COLO829 (cell line): ENCODE results near the gene SLC51B.
"Not testable (repeated sequence)": the region's sequence is repeated elsewhere in the genome, so short reads cannot be mapped to it uniquely, and the experiment has no call there.

Source experiments
- DNase-seq: peaks from one replicate; pipeline ENCODE4 v3.0.0; 2012; ENCODE audit warnings: low spot score

Gene SLC51B

DNA sequence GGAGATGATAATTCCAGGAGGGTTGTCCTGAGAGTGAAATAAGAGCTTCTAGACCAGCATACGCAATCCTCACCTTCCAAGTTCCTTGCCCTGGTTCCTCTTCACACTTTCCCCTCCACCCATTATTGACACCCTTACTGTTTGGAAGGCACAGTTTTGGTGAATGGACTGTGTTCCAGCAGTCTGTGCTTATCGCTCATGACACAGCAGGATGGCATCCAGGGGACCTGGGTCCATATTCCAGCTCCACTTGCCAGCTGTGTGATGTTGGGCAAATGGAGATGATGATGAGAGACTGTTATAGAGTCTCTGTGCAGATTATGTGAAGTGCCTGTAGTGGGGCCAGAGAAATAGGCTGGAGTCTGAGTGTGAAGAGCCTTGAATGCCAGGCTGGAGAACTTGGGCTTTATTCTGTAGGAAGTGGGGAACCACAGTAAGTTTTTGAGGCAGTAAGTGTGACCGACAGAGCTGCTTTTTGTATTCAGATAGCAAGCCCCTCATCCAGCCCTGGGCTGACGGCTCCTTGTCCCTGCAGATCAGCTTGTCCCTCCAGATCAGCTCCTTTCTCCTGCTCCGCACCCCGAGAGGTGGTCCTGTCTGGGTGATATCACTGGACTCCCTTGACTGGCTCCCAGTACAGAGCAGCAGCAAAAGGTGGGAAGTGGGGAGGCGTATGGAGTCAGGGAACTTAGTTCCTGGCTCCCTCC lies 39.5 kb downstream of the SLC51B start:
- no peak for DNase-seq

DNA sequence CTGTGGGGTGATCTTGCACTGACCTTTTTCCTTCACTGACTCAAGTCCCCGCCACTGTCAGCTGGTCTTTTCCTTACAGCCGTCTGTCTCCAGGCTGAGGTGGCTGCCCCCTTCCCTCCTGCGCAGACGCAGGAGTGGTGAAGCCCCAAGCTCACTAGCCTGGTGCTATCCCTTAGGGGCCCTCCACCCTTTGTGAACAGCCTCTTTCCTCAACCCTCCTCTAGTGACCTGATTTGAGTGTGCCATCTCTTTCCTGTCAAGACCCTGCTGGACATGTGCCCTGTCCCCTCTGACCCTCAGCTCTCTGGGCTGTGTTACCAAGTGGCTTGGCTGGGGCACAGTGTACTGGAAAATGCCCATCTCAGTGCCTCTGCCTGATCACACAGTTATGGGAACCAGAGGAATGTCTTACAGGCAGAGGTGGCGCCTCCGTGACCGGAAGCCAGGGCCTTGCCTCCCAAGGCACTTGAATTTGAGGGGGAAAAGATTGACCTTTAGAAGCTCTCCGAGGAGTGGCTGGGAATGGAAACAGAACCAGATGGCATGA lies 40.1 kb downstream of the SLC51B start:
- no peak for DNase-seq

DNA sequence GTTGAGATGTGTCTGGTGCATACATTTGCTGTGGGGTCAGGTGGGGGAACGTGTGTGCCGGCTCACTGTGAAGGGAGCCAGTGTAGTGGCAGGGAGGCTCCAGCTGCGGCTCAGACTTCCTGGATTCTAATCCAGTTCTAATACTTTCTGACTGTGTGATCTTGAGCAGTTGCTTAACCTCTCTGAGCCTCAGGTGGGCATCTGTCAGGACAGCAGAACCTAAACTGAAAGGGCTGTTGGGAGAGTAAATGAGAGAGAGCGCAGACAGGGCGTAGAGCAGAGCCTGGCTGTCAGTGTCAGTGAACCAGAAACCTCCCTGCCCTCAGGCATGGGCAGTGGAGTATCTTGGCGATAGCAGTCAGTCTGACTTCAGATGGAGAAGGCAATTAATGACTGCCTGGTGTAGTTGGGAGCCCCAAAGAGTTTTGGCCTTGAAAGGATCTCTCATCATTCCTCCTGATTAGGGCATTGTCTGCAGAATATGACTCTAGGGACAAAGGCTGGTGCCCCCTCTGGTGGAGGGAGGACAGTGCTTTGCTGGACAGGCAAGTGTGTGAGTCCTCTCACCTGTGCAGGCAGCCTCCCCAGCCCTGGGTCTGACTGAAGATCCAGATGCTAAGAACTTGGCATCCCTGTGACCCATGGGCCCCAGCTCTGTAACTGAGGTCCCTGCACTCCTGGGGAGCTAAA lies 40.9 kb downstream of the SLC51B start:
- DNase-seq: no peak

DNA sequence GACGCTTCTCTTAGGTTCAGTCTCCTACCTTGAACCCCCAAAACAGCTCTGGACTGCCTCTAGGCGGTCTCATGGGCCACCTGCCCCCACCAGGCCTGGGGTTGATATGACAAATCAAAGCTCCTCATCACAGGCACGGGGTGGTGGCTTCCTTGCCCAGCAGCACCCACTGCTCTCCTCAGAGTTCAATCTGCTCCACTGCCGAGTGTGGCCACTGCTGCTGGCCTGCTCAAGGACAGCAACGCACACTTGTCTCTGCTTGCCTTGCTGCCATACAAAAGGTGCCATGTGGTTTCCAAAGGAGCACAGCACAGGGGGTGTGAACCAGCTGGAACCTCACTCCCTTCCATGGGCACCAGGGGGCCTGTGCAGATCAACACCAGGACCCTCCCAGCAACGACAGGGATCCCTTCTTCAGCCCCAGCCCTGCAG lies 41.5 kb downstream of the SLC51B start:
- DNase-seq: no peak

DNA sequence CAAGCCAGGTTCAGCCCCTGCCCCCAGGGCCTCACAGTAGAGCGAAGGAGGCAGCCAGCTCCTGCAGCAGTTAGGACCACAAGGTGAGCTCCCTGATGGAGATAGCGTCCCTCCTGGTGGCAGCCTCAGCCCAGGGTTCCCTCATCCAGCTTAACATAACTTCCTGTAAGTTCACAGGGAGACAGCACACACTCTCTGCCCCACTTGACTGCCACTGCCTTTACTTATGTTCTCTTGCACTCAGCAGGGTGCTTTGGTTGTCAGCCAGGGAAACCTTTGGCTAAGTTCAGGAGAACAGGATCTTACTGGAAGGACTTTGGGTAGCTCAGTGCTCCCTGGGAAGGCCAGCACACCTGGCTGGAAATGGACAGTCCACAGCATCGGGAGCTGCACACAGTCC lies 42.2 kb downstream of the SLC51B start:
- no peak for DNase-seq

DNA sequence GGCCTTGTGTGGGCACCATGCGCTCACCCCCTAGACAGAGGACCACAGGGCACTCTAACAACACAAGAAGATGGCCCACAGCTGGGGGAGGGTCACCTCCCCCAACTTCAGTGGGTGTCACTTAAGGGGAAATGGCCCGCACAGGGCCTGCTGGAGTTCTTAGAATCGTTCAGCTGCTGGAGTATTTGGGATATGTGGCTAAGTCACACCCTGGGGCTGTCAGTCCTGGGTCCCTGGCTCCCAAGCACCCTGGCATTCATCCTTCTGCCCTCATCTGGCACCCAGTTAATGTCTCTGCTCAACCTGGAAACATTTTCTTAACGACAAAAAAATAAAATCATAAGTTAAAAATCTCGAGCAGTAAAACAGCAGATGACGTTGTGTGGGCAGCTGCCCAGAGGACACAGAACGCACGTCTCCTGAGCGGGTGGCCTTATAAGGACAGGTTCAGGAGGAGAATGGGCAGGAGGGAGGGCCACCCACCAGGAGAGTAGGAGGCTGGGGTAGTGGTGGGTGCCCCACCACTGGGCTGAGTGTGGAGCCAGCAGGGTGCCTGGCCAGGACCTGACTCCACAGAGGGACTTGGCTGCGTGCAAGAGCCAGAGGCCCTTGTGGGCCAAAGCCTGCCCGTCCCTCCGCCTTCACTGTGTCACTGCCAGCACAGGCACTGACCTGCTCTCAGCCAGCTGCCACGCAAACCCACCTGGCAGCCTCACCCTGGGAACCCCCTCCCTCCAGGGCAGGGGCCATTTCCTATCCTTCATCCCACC lies 42.9 kb downstream of the SLC51B start:
- no peak for DNase-seq

DNA sequence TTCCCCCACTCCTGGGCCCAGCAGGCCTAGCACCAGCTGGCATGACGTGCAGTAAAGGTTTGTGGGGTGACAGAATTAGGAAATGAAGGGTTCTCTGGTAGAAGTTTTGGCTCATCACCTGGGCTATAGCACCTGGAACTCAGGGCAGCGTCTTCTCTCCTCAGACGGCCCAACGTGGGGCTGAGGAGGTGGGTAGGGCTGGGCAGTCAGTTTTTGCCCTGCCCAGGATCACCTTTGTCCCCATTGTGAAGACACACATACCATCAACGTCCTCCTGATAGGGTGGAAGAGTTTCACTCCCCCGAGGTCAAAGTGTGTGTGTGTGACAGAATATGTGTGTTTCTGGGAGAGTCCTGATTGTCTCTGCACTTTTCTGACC lies 43.4 kb downstream of the SLC51B start:
- DNase-seq: no peak

DNA sequence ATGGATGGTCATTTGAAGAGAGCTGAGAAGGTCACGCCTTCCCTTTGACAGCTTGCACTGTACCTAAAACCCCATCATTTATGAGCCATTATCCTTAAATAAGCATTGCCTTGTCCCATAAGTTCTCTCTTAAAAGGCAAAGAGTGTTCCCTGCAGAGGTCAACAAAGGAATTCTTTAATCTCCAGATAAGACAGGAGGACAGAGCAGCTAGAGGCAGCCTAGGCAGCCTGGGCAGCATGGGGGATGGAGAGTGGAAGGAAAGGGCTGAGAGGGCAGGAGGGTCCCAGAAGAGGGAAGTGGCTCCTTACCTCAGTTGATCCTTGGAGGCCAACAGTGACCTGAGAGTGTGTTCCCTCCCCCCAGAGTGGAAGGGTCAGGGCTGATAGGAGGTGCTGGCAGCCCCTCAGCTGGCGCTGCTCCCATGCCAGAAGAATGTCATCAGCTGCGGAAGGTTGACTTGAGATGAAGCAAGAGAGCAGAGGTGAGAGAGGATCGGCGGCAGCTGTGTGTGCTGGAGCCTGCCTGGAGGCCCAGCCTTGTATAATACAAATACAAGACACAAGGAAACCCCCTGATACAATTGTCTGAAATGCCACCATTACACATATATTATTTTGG lies 44.1 kb downstream of the SLC51B start:
- no peak for DNase-seq

DNA sequence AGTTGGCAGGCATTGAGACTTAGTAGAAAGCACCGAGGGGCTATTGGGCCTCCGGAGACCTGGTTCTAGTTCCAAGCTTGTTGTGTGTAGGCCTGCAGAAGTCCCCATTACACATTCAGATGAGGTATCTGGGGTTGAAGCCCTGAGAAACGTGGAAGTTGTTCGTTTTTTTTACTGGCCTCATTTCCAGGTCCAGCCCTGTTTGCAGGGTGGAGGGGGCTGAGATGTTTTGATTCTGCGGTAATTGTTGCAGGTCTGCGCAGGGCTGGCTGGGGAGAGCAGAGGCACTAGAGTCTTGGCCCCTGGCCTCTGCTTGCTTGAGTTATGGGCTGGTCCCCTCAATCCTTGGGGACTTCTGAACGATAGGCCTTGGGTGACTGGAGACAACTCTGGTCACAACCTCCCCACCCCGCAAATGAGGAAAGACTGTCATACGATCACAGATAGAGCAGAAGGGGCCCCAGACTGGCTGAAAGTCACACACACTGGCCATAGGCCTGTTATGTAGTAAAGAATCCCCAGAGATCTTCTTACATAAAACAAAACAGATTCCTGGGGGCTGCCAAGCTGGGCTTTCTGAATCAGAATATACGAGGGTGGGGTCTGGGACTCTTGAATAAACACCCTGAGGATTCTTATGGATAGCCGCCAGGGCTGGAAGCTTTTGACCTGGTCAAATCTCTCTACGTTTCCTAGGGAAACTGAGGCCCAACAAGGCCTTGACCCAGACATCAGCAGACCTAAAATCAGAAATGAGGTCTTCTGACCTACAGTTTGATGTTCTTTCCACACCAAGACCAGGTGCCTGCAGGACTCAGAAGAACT lies 47.0 kb downstream of the SLC51B start:
- no peak for DNase-seq

DNA sequence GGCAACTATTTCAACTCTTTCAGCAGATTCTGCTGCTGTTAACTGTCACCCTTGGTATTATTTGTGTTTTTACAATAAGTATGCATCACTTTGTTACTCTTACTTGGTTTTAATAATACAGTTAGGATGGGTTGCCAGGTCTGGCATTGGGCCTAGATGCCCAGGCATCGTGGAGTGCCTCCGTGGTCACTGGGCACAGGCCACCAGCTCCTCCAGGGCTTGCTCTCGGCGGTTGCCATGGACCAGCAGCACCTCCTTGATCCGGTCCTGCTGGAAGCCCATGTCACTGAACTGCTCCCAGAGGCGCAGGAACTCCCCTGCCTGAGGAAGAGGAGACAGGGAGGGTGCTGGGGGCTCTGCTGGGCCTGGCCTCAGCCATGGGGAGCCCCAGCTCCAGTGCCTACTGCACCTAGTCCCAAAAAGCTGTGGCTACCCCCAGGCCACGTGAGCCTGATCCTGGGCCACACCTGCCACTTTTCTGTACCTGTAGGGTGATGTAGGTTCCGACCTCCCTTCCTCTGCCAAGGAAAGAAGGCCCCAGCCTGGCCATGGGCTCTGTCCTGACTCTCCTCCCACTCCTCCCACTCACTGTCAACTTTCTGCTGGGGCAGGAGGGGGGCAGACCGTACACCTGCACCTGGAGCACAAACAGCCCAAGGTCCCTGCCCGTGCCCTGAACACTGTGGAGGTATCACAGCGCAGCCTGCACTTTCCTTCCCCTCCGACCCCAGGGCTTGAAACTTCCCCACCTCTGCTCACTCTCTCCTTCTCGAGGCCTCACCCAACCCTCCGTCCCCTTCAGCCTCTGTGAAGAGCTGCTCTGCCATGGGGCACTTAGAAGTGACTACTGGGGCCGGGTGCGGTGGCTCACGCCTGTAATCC lies 48.0 kb downstream of the SLC51B start:
- DNase-seq: no peak

DNA sequence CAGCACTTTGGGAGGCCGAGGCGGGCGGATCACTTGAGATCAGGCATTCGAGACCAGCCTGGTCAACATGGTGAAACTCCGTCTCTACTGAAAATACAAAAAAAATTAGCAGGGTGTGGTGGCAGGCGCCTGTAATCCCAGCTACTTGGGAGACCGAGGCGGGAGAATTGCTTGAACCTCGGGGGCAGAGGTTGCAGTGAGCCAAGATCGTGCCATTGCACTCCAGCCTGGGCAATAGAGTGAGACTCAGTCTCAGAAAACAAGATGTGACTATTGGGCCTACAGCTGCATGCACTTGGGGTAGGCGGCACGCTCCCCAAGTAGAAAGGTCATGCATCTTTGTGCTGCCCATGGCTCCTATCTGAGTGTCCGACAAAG lies 48.6 kb downstream of the SLC51B start:
- DNase-seq: not testable (repeated sequence)

DNA sequence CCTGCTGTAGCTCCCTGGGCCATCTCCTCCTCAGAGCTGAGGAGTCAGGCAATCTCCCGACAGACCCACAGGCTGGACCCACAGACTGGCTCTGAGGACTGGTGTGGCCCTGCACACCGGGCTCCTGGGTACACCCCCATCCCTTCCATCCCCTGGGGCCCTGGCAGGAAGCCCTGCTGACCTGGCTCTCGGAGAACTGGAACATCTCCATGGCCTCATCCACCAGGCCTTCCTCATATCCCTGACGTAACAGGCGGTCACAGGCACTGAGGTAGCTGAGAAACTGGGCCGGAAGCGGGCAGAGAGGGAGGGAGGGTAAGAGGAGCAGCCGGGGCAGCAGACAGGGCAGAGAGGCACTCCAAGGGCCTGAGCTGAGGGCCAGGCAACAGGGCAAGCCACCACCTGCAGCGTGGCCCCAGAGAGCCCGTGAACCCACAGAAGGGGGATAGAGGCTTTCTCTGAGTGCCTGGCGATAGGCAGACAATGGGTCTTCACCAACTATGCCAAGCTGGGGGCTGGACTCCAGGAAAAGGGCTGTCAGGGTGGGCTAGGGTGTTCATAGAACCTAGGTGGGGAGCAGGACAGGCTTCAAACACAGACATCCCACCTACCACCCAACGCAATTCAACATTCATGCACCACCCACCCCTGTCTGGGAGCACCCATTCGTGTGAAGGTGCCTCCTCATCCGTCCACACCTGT lies 49.3 kb downstream of the SLC51B start:
- DNase-seq: no peak

DNA sequence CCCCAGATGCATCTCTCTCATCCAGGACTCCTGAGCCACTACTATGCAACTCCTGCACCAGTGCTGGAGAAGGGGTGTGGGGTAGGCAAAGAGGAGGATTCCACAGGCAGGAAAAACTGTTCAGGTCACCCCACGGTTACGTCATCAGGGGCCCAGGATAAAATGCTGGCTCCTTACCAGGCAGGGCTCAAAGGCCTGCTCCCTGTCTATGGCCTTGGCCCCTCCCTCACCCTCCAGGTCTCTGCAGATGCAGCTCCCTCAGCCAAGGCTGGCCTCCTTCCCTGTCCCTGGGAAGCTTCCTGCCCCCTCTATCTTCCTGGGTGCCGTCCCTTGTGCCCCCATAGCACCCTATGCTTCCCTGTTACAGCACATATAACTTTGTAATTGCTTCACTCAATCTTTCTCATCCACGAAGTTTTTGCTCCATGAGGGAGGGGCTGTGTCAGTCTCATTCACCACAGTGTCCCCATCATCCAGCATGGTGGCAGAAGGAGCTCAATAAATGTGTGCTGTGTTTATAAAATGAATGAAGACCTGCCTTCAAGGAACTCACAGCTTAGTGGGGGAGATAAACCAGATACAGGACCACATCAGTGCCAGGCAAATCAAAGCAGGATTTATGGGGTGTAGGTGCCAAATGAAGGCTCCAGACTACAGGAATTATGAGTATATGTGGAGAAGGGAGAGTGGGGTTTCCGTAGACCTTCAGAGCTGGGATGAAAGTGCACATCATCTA lies 50.0 kb downstream of the SLC51B start:
- DNase-seq: no peak

DNA sequence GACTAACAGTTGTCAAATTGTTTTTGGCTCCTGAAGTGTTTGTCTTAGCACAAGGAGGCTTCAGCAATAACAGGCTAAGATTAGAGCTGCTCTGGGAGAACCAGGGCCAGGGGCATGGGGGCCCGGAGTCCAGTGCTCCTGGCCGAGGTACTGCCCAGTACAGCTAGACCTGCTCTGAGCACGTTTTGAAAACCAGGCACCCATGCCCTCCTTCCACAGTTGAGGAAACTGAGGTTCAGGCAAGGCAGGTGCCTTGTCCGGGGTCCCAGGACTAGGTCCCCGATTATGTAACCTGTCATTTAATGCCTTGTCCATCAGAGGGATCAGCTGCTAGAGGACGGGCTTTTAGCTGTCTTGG lies 50.5 kb downstream of the SLC51B start:
- no peak for DNase-seq

DNA sequence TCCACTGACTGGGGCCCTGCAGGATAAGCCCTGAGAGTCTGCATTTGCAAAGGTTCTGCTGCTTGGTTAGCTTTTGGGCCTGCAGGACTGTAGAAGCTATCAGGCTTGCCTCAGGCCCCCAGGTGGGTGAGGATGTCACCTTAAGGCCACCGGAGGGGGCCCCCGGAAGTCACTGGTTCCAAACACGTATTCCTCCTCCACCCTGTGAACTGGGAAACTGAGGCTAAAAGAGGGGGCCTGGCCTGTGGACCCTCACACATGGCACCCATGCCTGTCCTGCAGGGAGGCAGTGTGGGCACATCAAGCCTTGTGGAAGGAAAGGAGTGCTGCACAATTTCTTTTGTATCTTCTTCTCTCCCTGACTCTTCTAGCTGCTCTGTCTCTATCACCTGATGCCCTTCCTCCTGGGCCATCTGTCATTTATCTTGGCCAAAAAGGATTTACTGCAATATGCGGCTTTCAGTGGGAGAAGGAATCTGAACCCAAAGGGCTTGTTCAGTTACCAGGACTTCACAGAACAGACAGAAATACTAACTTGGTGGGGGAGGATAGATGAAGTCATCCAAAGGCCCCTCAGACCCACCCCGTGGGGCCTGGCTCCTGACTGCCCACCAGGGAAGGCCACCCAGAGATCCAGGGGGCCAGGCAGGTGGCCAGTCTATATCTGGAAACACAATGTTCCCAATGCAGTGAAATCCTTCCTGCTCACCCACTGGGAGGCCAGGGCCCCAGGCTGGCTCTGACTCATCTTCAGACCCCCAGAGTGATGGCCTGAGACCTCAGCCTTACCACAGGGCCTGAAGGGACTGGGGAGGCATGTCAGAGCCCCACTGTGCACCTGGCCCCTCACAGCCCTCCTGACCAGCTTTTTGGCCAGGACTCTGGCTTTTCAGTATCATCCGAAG lies 51.5 kb downstream of the SLC51B start:
- DNase-seq: no peak

DNA sequence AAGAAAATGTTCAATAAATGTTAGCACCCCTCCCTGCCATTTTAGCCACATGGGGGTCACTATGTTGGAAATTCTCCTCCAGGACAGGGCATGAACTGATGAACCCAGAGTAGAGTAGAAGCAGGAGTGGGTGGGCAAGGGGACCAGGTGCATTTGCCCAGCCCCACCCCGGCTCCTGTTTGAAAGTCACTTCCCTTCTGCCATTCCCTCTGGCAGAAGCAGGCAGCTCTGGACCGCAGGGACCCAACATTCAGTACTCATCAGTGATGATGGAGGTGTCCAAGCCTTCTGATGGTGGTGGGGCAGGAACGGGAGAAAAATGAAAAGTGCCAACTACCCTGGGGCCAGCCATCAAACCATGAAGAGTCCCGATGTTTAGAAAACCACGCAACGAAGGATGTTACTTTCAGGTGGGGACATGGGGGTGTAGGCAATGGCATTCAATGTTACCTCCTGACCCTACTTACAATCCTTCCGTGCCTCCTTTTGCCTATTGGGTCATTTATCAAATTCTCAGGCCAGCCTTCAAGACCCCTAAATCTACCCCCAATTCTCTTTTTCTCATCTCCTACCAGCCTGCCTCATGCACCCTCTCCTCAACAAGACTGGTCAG lies 52.6 kb downstream of the SLC51B start:
- DNase-seq: no peak

DNA sequence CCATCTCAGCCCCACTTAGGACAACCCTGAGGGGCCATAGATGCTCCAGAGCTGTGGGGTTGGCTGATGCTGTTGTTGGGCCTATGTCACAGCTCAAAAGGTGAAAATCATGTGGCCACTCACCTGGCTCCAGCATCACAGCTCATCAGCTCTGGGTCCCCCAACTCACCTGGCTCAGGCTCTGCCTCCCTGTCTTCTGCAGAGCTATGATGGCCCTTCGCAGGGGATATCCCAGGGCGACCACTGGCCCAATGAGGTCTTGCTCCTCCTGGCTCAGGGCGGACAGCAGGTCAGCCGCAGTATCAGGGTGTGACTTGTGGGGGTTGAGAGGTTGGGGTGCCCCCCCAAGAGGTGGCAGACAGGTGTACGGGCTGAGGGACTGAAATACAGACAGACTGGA lies 54.1 kb downstream of the SLC51B start:
- DNase-seq: no peak

DNA sequence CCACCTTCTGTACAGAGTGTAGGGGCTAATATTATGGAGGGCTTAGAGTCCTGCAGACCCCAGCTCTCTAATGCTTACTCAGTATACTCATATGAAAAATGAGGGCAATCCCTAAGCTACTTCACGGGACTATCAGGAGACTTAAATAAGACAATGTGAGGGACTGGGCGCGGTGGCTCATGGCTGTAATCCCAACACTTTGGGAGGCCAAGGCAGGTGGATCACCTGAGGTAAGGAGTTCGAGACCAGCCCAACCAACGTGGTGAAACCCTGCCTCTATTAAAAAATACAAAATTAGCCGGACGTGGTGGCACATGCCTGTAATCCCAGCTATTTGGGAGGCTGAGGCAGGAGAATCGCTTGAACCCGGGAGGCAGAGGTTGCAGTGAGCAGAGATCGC lies 54.6 kb downstream of the SLC51B start:
- DNase-seq: not testable (repeated sequence)
